GM19463 (cell line): Measurements from ENCODE around the gene CDX1.
A peak's percentile ranks its signal among the peaks of the same experiment; 100 is the strongest.

ENCODE experiments used
- ATAC-seq: cut with Tn5 transposase; IDR thresholded peaks from one replicate; pipeline ENCODE4 v1.9.1; 2021; ENCODE audit warnings: mild to moderate bottlenecking, moderate library complexity; ENCODE audit not compliant: unreplicated experiment

Gene CDX1

DNA sequence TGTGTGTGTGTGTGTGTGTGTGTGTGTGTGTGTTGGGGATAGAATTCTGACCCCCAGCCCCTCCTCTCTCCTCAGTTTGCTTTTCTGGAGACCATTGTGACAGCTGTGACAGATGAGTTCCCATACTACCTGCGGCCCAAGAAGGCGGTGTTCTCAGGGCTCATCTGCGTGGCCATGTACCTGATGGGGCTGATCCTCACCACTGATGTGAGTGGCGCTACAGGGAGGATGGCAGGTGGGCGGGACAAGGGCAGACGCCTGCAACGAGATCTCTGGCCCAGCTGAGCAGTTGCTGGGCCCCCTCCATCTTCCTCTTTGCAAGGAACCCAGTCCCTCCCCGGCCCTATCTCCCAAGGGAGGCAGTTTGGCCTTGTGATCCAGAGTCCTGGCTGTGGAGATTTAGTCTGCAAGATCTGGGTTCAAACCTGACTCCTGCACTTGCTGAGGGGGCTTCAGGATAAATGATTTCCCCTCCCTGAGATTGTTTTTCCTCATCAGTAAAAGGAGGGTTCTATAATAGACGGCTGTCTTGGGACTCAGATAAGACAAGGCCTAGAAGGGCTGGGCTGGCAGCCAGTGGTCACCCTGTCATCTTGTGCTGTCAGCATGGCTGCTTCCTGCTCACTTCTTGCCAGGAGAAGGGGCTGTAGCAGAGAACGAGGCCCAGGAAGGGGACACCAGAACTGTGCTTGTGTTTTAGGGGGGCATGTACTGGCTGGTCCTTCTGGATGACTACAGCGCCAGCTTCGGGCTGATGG lies 37.4 kb downstream of the CDX1 start:
- no peak for ATAC-seq

DNA sequence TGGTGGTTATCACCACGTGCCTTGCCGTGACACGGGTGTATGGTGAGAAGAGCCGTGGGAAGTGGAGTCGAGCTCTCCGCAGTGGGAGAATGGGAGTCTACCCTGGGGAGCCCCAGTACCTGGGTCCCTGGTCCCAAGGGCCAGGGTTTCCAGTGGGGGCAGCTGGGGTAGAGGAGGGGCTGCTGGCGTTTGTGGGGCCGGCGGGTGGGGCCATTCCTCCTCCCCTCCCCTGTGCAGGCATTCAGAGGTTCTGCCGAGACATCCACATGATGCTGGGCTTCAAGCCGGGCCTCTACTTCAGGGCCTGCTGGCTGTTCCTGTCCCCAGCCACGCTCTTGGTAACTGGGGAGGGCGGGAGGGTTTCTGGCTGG lies 38.0 kb downstream of the CDX1 start:
- no peak for ATAC-seq

DNA sequence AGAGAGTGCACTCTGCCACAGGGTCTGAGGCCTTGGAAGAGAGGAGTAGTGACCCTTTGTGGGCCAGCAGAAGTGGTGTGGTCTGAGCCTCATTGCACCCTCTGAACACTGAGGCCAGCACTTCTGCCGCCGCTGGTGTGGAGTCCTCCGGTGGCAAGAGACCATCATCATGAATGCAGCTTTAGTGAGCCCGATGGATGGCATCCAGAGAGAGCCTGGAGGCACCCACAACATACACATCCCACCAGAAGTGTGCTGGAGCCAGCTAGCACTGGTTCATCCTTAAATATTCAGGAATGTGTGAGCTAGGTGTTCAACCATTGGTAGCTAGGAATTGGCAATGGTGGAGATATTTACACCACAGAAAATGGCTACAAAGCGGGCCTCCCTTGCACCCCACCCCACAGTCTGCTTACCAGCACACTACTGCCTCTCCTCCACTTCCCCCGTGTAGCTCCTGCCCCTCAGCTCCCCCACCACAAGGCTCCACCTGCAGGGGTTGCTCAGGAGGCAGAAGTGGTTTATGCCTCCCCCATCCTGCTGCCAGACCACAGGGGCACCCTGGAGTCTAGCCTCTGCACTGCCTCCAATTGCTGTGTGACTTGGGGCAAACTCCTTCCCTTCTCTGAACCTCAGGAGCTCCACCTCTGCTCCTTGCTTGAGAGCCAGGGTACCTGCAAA lies 39.7 kb downstream of the CDX1 start:
- no peak for ATAC-seq

DNA sequence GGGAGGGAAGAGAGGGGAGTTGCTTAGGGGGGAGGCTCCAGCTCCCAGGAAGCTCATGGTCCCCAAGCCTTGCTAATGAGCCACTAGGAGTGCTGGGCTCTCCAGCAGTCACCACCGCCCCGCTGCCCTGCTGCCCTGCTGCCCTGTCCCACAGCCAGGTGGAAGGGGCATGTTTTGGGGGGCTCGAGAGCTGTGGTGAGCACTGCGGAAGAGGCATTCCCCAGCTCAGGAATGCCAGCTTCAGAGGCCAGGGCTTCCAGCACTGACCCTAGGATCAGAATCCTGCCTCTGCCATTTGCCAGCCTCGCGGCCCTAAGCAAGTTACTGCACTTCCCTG lies 40.2 kb downstream of the CDX1 start:
- ATAC-seq = no peak

DNA sequence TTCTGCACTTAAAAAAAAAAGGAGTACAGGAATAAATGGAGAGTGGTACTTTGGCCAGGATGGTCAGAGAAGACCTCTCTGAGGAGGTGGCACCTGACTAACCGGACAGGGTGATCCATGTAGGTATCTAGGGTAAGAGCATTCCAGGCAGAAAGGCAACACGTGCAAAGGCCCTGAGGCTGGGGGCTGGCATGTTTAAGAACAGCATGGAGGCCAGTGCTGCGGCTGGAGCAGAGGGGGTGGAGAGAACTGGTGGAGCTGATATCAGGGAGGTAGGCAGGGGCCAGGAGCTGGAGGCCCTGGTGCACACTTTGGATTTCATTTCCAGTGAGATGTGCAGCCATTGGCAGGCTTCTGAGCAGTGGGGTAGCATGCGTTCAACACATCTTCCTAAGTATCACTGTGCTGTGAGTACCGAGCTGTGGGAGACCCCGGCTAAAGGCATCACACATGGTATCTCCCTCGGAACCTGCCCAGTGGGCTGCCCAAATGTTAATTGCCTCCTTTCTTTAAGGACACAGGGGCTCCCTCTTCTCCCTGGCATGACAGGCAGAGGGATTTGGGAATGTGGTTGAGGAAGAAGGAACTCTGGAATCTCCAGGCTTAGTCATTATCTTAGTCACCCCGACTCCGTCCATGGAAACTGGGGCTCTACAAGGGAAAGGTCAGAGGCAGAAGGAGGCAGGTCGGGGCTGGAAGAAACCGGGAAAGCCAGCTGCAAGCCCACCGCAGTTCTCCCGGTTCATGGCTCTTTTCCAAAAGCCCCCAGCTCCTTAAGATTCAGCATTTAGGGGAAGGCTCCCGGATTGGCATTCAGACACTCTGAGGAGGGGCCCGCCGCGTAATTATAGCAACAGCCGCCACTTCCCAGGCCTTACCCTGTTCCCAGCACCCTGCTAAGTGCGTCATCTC lies 41.9 kb downstream of the CDX1 start:
- no peak for ATAC-seq

DNA sequence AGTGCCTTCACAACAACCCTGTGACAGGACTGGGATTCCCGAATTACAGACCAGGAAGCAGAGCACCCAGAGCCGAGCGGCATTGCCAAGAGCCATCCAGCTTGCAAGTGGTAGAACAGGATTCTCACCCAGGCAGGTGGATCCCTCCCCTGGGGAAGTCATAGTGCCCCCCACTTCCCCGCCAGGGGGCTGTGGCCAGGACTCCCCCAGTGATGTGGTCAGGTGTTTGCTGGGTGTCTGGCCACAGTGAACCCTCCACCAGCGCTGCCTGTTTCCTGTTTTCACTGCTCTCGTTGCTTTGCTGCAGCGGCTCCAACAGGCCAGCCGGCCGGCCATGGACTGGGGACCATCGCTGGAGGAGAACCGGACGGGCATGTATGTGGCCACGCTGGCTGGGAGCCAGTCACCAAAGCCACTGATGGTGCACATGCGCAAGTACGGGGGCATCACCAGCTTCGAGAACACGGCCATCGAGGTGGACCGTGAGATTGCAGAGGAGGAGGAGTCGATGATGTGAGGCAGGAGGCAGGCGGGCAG lies 42.6 kb downstream of the CDX1 start:
- ATAC-seq = no peak

DNA sequence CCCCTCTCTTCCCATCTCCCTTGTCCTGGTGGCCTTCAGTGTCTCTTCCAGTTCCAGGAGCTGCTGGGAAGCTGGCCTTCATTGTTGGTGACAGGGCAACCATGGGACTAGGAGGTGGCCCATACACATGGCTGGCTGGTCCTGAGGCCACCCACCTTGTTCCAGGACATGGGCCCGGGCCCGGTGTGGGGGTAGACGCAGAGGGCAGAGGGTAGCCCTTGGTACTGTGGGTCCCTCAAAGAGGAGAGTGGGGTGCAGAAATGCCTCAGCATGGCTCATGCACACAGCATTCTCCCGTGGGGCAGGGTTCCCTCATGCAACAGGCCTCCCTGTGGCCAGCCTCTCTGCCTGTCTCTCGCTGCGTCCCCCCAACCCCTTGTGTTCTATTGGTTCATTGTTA lies 44.1 kb downstream of the CDX1 start:
- ATAC-seq = no peak

DNA sequence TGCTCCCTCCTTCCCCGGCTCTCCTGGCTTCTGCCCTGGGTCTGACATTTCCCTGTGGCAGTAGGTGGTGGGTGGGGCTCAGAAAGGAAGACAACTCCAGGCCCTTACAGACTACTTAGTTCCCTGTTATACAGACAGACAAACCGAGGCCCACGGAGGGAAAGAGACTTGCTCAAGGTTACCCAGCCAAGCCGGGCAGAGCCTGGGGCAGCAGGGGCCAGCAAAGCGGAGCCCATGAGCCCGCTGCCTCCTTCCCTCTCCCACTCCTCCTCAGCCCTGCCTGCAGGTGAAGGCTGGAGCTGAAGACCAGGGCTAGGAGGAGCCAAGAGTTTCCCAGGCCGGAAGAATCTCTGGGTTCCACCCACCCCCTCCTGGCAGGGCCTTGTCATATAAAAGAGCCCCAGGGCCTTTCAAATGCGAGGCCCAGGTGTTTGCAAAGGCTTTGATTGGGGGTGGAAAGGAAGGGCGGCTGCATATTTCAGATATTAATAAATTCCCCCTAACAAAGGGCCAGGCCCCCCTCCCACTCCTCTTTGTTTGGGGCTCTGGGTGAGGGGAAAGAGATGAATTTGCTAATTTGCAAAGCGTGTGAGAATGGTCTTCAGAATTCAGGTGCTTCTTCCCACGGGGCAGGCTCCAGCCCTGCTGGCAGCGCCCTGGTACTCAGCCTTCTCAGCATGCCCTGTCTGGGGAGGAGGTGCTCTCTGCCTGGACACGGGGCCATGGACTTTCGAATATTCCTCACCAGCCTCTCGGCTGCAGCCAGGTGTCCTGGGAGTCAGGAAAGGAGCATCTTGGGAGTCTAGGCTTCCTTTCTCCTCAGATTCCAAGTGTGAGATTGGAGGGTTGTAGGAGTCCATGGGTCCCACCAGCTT lies 44.8 kb downstream of the CDX1 start:
- no peak for ATAC-seq

DNA sequence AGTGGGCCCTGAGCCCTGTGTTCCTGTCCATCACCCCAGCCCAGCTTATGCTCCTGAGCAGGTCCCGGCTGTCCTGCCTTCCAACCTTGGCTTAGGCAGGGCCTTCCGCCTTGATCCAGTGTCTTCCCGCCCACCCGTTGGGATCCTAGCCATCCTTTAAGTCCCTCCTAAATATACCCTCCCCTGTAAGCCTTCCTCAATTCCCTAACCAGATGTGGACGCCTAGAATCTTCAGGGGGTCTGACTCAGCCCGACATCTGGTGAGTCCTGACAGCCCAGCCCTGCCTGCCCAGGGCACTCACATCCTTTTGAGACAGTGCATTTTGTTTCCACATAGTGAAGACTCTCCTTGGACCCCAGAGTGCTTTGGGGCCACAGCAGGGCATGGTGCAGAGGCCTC lies 47.0 kb downstream of the CDX1 start:
- no peak for ATAC-seq

DNA sequence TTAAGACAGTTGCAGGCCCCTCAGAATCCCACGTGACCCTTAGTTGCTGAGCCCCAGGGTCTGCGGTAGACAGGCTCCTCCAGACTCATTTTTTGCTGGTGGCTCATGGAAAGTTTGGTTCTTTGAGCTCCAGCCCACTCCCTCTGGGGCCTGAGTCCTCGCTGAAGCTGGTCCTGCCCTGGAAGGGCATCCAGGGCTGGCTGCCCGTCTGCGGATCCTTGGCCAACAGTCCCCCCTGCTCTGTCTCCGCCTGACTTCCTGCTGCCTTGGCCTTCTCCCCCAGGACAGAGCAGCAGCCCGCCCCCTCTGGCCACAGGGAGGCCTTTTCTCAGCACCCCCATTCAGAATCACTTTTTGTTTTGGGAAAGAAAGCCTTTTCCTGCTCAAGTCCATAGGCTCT lies 47.7 kb downstream of the CDX1 start:
- ATAC-seq = no peak

DNA sequence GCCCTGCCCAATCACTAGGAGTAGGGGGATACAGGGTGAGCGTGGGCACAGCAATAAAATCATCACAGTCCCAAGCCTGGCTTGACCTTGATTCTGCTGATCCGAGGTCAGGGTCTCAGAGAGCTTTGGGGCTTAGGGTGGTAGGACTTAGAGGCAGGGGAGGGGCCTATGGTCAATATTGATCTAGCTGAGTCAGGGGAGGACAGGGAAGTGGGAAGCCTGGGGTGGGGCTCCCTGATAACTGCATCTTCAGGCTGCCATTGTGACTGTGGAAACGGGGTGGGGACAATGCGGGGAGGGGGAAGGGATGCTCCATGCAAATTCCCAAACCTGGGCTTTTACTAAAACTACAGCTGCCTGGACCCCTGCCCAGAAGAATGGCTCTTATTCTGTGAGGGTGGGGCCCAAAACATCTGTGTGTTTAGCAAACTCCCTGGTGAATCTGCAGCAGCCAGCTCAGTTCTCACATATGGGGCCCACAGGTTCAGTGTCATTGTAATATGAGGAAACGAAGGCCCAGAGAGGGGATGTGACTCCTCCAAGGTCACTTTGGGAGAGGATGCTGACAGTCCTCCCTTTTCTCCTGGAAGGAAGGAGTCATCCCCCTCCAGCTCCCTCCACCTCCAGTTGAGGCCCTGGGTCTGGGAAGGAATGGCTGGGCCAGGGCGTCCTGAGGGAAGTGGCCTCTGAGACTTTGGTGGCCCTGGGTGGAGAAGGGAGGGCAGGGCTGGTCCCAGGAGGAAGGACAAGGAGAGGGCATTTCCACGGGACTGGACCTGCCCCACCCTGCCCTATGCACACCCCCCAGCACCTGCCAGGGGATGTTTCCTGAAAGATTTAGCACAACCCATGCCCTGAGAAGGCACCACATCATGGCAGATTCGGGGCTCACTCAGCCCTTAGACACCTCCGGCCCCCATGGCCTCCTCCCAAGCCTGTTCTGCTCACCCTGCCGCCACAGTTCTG lies 49.7 kb downstream of the CDX1 start:
- no peak for ATAC-seq

DNA sequence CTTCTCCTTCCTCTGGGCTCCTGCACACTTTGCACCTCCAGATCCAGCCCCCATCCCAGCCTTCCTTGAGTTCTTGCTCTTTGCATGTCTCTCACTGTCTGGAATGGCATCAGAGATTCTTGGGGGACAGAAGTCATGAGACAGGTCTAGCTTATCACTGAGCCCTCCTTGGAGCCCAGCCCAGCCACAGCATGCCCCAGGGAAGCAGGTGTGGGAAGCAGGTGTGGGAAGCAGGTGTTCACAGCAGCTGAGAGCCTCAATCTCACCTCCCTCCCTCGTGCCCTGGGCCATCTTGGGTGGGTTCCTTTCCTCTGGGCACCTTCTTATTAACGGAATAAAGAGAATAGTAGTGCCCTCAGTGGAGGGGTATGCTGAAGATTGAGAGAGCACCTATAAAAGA lies 50.5 kb downstream of the CDX1 start:
- no peak for ATAC-seq

DNA sequence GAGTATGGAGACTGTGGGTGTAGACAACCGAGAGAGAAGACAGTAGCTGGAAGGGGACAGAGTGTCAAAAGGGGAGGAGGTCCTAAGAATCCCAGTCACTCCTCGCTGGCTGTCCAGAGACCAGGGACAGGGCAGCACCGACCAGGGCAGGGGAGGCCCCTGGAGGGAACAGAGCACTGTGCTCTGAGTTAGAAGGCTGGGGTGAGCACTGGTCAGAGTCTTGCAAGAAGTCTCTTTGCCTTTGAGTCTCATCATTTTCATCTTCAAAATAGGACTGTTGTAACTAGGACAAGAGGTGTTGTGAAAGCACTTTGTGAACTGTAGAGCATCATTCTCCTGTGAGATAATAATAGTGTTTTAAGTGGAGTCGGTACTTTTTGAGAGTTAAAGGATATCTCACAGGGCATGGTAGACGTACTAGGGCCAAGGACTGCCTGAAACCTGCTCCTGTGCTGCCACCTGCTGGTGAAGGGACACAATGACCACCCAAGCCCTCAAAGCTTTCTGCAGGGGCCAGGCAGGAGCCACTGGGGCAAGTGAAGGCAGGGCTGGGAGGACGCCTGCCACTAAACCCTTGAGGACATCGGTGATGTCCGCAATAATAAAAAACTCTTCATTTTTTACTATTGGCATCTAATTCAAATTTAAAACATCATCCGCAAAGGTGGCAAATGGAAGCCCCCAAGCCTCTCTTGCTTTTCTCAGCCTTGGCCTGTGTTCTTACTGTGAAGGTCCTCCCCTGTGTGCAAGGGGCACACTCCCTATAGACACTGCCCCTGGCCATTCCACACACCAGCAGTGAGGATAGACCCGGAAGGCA lies 51.5 kb downstream of the CDX1 start:
- peak; percentile 88 for ATAC-seq

DNA sequence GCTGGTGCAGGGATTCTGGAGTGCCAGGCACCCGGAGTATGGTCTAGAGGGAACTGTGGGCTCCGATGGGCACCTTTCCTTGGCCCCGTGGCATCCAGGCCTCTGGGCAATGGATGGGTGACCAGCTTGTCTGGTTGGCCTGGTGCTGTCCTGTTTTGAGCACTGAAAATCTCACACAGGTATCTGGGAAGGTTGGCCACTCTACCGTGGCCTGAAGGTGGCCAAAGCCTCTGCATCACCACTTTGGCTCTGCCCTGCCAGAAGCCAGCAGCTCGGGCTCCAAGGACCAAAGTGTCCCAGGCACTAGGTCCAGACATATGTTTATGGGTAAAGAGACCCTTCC lies 52.1 kb downstream of the CDX1 start:
- no peak for ATAC-seq

DNA sequence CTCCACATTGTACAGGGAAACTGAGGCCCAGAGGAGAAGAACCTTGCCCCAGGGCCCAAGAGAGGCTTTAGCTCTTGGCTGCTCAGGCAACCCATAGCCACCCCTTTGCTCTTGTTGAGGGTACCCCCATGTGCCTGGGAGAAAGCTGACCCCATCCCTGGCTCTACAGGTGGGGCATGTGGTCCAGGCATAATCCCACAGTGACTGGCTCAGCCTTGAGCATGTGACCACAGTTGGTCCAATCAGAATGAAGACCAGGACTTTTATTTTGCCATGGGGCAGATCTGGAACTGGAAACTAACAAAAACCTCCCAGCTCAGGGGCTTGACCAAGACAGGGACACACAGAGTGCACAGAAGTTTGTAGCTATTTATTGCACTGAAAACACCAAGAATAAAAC lies 52.6 kb downstream of the CDX1 start:
- ATAC-seq = no peak

DNA sequence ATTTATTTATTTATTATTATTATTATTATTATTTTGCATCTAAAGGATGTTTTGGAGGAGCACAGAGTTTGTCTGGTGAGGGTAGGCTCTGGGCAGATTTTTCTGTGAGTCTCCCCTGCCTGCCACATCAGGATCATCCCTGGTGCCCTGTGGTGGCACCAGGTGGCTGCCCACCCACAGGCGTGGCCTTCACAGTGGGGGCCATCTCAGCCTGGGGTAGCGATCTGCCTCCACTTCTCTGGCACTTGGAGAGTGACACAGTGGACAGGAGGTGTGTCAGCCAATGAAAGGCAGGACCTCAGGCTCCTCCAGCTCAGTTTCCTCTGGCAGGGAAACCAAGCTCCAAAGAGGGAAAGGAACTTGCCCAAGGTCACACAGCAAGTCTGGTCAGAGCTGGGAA lies 53.3 kb downstream of the CDX1 start:
- no peak for ATAC-seq

DNA sequence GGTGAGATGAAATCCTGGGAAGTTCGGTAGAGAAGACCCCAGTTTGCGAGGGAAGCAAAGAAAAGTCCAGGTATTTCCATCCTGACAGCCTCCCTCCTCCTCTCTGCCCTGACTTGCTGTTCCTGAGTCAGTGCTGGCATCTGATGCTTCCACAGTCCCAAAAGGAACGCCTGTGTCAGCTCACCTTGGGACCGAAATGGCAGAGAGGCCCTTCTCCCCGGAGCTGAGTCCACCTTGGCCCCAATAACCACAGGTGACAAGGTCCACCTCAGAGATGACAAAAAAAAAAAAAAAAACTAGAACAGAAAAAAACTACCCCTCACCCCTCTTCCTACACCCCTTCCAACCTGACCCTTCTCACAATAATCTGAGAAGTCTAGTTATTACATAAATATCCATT lies 54.9 kb downstream of the CDX1 start:
- no peak for ATAC-seq

DNA sequence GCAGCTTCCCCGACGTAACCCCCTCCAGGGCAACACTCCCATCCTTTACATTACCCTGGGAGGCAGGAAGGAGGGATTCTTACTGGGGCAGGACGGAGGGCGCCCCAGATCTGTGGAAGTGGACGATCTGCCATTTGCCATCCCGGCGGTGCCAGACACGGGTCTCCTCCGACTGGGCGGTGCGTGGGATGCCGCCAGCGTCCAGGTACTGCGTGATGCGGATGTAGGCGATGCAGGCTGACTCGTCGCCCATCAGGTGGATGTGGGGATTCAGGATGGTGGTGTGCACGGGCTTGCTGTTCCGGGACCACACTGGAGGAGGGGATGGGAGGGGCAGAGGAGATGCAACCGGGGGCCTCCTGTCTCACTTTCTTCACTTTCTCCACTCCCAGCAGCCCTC lies 56.3 kb downstream of the CDX1 start:
- ATAC-seq = no peak

DNA sequence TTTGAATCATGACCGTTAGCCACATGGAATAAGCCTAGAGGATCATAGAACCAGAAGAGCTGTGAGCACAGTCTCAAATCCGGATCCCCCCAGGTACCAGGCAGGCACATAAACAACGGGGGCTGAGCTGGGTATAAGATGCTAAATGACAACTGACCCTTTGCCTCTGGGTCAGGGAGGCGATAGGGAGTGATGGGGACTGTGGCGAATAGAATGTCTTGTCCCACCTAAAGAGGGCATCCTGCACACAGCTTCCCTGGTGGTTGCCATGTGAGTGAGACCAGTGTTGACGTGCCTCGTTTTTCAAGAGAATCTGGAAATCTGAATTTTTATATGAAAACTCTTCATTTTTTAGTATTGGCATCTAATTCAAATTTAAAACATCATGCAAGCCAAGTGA lies 56.9 kb downstream of the CDX1 start:
- ATAC-seq = no peak
